Measurements from ENCODE around the gene SDHAF4. TPM values are rescaled to one million over a fixed set of nuclear protein-coding genes. Genes with fewer than 3 reads are reported as not detected.

Gene SDHAF4
- total RNA-seq, 4 donors from 2014 or later: 11.0 to 35.6 (median 13.0) TPM

DNA sequence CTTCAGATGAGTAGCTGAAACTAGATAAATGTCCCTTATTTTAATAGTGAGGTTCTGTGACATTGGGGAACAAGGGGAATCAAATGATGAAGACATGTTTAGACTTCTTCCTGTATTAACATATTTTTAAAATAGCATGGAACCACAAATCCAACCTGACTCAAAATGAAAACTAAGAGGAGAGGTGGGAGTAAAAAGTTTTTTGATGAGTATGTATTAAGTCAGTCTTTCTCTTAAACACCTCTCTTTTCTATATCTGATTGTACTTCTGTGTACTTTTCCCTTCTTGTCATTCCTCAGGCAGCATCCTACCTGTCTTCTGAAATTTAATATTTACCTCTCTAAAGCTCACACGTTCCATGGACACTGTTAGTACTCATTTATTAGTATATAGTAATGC lies 8.7 kb upstream of the SDHAF4 start:
- TF ChIP-seq, protein P1, sequence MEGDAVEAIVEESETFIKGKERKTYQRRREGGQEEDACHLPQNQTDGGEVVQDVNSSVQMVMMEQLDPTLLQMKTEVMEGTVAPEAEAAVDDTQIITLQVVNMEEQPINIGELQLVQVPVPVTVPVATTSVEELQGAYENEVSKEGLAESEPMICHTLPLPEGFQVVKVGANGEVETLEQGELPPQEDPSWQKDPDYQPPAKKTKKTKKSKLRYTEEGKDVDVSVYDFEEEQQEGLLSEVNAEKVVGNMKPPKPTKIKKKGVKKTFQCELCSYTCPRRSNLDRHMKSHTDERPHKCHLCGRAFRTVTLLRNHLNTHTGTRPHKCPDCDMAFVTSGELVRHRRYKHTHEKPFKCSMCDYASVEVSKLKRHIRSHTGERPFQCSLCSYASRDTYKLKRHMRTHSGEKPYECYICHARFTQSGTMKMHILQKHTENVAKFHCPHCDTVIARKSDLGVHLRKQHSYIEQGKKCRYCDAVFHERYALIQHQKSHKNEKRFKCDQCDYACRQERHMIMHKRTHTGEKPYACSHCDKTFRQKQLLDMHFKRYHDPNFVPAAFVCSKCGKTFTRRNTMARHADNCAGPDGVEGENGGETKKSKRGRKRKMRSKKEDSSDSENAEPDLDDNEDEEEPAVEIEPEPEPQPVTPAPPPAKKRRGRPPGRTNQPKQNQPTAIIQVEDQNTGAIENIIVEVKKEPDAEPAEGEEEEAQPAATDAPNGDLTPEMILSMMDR (IDR thresholded peaks at IDR 0.05; ENCODE audit: low read depth): no peak

DNA sequence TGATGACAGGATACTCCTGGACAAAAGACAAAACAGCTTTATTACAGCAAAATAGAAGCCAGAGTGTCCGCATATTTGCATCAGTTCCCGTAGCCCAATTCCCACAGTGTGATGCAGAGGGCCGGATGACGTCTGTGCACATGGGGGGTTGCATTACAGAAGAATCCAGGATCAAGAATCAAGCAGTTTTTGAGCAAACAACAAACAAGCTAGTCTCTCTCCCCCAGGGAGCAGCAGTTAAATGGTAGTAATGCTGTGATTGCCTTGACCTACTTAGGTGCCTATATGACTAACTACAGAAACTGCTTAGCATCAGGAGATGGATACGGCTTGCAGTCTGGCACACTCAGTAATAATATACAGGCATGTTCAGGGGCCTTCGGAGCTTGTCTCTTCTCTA lies 3.2 kb upstream of the SDHAF4 start:
- TF ChIP-seq, protein P1 (IDR thresholded peaks at IDR 0.05; ENCODE audit: low read depth): no peak

DNA sequence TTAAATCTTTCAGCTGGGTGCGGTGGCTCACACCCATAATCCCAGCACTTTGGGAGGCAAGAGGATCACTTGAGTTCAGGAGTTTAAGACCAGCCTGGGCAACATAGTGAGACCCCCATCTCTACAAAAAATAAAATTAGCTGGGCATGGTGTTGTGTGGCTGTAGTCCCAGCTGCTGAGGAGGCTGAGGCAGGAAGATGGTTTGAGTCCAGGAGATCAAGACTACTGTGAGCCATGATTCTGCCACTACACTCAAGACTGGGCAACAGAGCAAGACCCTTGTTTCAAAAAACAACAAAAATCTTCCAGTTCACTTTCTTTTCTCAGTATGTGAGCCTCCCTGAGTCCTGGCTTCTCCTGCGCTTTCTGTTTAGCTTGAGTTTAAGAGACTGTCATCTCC lies 7.9 kb downstream of the SDHAF4 start:
- TF ChIP-seq, protein P1 (IDR thresholded peaks at IDR 0.05; ENCODE audit: low read depth): no peak

DNA sequence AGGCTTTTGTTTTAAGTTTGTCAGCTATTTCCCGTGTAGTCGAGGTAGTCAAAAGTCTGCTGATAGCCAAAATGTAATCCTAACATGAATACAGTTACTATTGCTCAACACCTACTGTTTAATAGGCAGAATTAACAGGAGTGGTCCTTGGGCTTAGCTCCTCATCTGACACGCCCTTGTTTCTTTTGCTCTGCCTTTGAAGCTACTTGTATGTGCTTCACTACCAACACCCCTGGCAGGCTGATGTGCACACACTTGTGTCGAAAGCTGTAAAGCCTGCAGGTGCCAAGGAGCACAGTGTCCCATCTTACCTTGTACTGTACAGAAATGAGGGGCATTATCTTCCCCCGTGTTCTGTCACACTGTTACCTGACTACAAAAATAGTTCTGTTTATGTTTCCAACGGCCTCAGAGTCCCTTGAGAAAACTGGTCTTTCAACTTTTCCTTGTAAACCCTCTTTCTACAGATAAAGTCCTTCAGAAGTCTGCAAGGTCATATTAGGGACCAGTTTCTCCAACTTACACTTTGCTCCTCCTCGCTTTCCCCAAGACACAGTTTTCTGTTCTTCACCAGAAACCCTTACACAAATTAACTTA lies 9.3 kb downstream of the SDHAF4 start:
- TF ChIP-seq, protein P1 (IDR thresholded peaks at IDR 0.05; ENCODE audit: low read depth): no peak

DNA sequence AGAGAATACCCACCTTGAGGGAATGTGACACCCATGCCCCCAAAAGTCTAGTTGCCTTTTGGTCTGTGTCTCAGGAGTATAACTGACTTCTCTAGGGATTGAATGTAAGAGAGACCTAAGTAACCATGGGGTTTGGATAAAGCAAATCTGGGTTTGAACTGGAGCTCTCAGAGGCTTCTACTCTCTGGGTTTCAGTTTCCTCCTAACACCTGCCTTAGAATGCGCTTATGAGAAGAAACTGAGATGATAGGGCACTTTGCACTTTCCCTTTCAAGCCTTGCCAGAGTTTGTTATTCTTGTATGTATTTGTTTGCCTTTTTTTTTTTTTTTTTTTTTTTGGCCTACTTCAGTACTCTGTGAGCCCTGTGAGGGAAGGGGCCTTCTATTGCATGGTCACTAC lies 19.4 kb downstream of the SDHAF4 start:
- TF ChIP-seq, protein P1 (IDR thresholded peaks at IDR 0.05; ENCODE audit: low read depth): no peak

DNA sequence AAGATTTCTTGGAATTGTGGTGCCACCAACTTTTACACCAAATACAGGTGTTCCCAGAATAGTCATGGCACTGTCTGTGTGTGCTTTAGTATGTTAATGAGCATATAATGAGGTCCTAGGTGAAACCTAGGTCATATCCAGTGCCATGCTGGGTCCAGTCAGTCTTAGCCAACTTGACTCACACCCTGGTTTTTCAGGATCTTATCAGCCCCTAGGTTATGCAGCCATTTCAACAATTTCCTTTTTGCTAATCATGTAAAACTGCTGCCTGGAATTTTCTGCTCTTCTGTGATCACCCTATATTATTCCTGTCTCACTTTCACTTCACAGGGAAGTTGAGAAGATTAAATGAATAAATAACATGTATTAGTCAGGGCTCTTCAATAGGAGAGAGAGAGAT lies 23.7 kb downstream of the SDHAF4 start:
- TF ChIP-seq, protein P1 (IDR thresholded peaks at IDR 0.05; ENCODE audit: low read depth): no peak

DNA sequence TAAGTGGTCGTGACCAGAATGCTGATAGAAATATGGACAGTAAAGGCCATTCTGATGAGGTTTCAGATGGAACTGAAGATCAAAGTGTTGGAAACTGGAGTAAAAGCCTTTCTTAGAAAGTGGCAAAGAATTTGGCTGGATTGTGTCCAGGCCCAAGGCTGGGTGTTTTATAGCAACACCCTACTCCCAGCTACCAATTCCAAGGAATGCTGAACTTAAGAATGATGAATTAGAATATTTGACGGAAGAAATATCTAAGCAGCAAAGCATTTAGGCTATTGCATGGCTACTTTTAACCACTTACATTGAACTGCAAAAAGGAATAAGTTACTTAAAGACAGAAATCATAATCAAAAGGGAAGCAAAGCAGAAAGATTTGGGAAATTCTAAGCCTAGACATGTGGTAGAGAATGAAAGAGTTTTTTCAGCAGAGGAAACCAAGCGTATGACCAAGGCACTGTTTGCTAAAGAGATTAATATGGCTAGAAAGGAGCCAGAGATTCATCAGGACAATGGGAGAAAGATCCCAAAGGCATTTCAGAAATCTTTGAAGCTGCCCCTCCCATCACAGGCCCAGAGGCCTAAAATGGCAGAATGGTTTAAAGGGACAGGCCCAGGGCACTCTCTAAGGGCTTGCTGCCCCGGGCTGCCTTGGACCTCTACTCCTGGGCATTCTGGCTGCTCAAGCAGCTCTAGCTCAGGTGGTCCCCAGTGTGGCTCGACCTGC lies 25.8 kb downstream of the SDHAF4 start:
- TF ChIP-seq, protein P1 (IDR thresholded peaks at IDR 0.05; ENCODE audit: low read depth): no peak
